AG04450 (cell line): ENCODE measurements around the gene CBARP. TPM values are rescaled to one million over a fixed set of nuclear protein-coding genes. Genes with fewer than 3 reads are reported as not detected.

ENCODE experiments used
- CTCF ChIA-PET: fragments of 300-600, 350-600 bp; formaldehyde crosslinking; extraction: SDS; loops from one replicate; lab custom pipeline; 2022; ENCODE audit warnings: antibody characterized with exemption, inconsistent platforms; lab: Charles Lee
- POLR2A ChIA-PET: fragments of 350-600 bp; formaldehyde crosslinking; extraction: SDS; loops from one replicate; lab custom pipeline; 2021; ENCODE audit warnings: antibody characterized with exemption, inconsistent platforms; lab: Yijun Ruan, JAX
- DNase-seq: peaks from one replicate; pipeline ENCODE4 v3.0.0-alpha.2; 2011; ENCODE audit warnings: low read depth, low spot score
- H3K27ac ChIP-seq: one replicate; pipeline ENCODE4 v1.5.1; 2012; ENCODE audit warnings: low read depth, low read length, control low read depth
- H3K27me3 ChIP-seq: one replicate; pipeline ENCODE4 v1.6.0; 2012; ENCODE audit warnings: low read length; ENCODE audit not compliant: control insufficient read depth, insufficient read depth
- H3K4me3 ChIP-seq: 2 replicates; pipeline ENCODE4 v1.5.1; 2011; ENCODE audit warnings: mild to moderate bottlenecking, low read depth, low read length, control low read depth
- H3K9me3 ChIP-seq: 2 replicates; pipeline ENCODE4 v1.5.1; 2012; ENCODE audit warnings: low read length; ENCODE audit not compliant: control insufficient read depth, insufficient read depth
- polyA plus RNA-seq: library from polyadenylated mRNA; depleted of rRNA; stranded (reverse); fragments of >200 nt; gene quantifications from 2 replicates; pipeline ENCODE4 v1.2.3, GENCODE V29; 2011
- TF ChIP-seq, protein P1 (sequence below): IDR thresholded peaks from 2 replicates; pipeline ENCODE4 v1.5.1; 2011; ENCODE audit warnings: low read depth, low read length, control low read depth, inconsistent platforms

The CBARP gene
- polyA plus RNA-seq, 1 experiment = 1.1 TPM

DNA sequence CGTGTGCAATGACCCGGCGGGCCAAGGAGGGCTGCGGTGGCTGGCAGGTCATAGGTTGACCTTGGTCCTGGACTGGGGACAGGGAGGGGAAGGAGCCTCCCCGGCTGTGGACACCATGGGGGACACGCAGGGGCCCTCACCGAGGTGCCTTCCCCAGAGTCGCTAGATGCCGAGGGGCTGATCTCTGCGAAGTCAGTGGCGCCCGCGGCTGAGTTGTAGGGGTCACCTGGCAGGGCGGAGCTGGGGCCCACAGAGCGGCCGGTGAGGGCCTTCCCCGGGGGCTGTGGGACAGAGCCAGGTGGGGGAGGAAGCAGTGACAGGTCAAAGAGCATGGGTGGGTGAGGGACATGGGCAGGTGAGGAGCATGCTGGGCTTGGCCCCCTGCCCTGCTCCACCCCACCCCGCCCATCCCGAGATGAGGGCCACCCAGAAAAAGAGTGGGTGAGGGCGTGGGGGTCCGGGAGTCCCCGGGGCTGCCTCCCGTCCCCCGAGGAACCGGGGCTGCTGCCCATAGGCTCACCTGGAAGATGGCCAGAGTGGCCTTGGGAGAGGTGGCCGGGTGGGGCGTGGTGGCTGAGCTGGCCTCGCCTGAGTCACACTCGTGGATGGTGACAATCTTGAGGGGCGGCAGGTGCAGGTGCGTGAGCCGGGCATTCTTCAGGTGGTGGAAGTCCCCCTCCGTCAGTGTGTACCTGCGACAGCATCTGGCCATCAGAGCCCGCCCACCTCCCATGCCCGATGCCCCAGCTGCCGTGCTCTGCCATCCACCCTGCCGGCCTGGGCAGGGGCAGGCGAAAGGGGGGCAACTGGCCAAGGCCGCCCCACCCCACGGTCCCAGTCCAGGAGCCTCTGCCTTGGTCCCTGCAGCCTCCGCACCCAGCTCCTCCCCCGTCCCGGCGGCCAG lies 3.5 kb downstream of the CBARP start:
- DNase-seq = no peak
- no peak overlapping the region for H3K27ac ChIP-seq
- ChIA-PET CTCF (interaction anchor here (1.0 kb wide), 1 partner anchor 10 kb away, joined by 3 read pairs; no protein-coding TSS in a partner anchor), POLR2A (no interaction called here)
- no peaks in the 10 kb centered on the region; the same call in 1 of the 2 replicates for H3K9me3 ChIP-seq
- TF ChIP-seq, protein P1, sequence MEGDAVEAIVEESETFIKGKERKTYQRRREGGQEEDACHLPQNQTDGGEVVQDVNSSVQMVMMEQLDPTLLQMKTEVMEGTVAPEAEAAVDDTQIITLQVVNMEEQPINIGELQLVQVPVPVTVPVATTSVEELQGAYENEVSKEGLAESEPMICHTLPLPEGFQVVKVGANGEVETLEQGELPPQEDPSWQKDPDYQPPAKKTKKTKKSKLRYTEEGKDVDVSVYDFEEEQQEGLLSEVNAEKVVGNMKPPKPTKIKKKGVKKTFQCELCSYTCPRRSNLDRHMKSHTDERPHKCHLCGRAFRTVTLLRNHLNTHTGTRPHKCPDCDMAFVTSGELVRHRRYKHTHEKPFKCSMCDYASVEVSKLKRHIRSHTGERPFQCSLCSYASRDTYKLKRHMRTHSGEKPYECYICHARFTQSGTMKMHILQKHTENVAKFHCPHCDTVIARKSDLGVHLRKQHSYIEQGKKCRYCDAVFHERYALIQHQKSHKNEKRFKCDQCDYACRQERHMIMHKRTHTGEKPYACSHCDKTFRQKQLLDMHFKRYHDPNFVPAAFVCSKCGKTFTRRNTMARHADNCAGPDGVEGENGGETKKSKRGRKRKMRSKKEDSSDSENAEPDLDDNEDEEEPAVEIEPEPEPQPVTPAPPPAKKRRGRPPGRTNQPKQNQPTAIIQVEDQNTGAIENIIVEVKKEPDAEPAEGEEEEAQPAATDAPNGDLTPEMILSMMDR = no peak
- H3K4me3 ChIP-seq = no peak overlapping the region
- no peaks in the 10 kb centered on the region for H3K27me3 ChIP-seq

DNA sequence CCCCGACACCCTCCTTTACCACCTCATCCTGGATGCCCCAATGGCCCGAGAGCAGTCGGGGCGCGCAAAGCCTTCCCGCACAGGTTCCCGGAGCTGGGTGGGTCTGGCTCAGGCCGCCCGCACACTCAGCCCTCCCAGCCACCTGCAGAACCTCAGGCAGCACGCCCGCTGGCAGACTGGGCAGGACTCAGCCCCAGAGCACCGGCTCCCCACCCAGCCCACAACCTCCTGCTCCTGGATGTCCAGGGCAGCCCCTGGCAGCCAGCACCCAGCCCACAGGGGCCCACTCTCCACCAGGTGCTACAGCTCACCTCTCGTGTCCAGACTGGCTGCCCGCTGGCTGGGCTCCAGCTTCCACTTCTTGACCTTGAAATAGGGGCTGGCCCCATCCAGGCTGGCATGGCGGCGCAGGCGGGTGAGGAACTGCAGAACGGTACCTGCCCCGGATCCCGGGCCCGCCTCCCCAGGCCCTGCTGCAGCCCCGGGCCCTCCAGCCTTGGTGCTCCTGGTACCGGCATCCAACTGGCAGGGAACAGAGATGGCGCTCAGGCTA lies 4.6 kb downstream of the CBARP start:
- no peaks in the 10 kb centered on the region; the same call in 1 of the 2 replicates for H3K9me3 ChIP-seq
- H3K4me3 ChIP-seq = no peak overlapping the region
- peak overlapping the region; percentile 11 for H3K27ac ChIP-seq
- H3K27me3 ChIP-seq = no peaks in the 10 kb centered on the region
- TF ChIP-seq, protein P1 = no peak
- DNase-seq = no peak
- ChIA-PET POLR2A (interaction anchor here (0.6 to 1.4 kb wide), 3 partner anchors 20 to 123 kb away, joined by 3 to 5 read pairs (median 3); no protein-coding TSS in a partner anchor), CTCF (no interaction called here)

DNA sequence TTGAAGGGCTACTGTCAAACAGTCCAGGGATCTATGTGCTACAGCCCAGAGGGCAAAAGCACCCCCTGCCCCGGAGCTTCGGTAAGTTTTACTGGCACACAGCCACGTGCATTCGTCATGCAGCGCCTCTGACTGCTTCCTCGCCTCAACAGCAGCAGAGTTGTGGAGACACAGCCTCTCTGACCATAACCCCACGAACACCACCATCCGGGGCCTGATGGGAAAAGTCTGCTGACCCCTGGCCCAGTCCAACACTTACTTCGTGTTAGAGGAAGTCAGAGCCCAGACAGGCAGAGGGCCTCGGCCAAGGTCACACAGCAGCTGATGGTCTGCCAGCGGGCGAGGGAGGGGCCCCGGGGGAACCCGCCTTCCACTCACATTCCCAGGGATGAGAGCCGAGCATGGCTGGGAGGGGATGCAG lies 5.1 kb downstream of the CBARP start:
- ChIA-PET CTCF (interaction anchor here (0.8 kb wide), 1 partner anchor 11 kb away, joined by 3 read pairs; no protein-coding TSS in a partner anchor), POLR2A (interaction anchor here (0.6 to 1.4 kb wide), 3 partner anchors 20 to 123 kb away, joined by 3 to 5 read pairs (median 3); no protein-coding TSS in a partner anchor)
- DNase-seq = no peak

DNA sequence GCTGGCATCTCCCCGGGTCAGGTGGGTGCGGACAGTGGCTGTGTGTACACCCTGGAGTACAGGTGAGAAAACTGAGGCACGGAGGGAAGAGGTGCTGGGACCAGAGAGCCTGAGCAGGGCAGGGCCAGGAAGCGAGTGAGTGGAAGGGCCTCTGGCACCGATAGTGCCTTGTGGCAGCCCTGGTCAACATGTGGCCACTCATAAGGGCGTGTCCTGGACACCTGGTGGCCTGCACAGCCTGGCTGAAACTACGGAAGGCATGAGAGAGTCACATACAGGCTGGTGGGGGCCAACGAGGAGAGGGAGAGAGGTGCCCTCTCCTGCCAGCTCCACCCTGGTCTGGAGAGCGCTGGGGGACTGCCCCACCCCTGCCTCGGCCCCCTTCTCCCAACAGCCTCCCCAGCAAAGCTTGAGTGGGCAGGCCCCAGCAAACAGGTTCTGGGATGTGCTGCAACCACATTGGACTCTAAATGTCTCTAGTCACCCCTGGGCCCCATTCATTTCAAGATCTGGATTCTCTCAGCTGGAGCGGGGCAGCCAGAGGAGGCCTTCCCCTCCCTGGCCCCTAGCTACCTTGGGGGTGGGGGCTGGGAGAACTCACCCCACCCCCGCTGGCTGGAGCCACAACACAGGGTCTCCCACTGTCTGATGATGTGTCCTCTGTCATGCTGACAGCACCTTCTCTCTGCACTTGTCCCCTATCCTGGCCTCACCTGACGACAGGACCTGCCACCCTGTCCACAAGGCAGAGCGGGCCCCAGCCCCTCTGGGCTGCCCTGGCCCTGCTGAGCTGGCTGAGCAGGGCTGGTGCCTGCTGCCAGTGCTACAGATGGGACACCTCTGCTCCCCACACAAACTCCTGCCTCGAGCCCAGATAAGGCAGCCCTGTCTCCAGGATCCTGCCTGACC lies 5.8 kb downstream of the CBARP start:
- DNase-seq = no peak
- POLR2A ChIA-PET = interaction anchor here (0.7 to 1.4 kb wide), 3 partner anchors 21 to 64 kb away, joined by 3 read pairs; no protein-coding TSS in a partner anchor
- CTCF ChIA-PET = interaction anchor here (0.8 kb wide), 1 partner anchor 12 kb away, joined by 3 read pairs; no protein-coding TSS in a partner anchor

More for the DNA sequence above, 5.1 kb downstream of the CBARP start:
- Histone ChIP-seq H3K4me3 (no peak overlapping the region), H3K27ac (peak overlapping the region; percentile 11), H3K9me3 (no peaks in the 10 kb centered on the region; the same call in 1 of the 2 replicates), H3K27me3 (no peaks in the 10 kb centered on the region)
- TF ChIP-seq, protein P1 = no peak

More for the DNA sequence above, 5.8 kb downstream of the CBARP start:
- no peak overlapping the region for H3K4me3 ChIP-seq
- peak overlapping the region; percentile 11 for H3K27ac ChIP-seq
- H3K27me3 ChIP-seq = no peaks in the 10 kb centered on the region
- TF ChIP-seq, protein P1 = no peak
- no peaks in the 10 kb centered on the region; the same call in 1 of the 2 replicates for H3K9me3 ChIP-seq
